H1 (cell line): ENCODE data around the gene TEX38. TPM values are rescaled to one million over a fixed set of nuclear protein-coding genes. Genes with fewer than 3 reads are reported as not detected.

Experiments used
- CTCF ChIA-PET: fragments of 300-600 bp; sonication (Branson Sonifier 250); formaldehyde crosslinking; loops from one replicate; lab custom pipeline; 2021; ENCODE audit not compliant: partially characterized antibody; lab: Charles Lee
- POLR2A ChIA-PET: fragments of 300-600 bp; sonication (Branson Sonifier 250); formaldehyde crosslinking; loops from one replicate; lab custom pipeline; 2021; ENCODE audit warnings: inconsistent platforms; ENCODE audit not compliant: partially characterized antibody; lab: Charles Lee
- DNase-seq, 2 experiments: peaks; one replicate each; pipeline versions ENCODE4 v3.0.0 to v3.0.0-alpha.2; 2010 to 2022; ENCODE audit warnings: low spot score in 2 of 2, low read depth in 1 of 2, mixed read lengths in 1 of 2
- FAIRE-seq: peaks from 2 replicates; lab custom pipeline; 2011; peaks lifted over from hg19 to GRCh38; lab: Jason Lieb, UNC
- H2AFZ ChIP-seq: 2 replicates; pipeline ENCODE4 v1.8.1; 2012; ENCODE audit warnings: low read length, inconsistent platforms
- H2AK5ac ChIP-seq: 2 replicates; pipeline ENCODE4 v1.6.1; 2013; ENCODE audit warnings: low read depth, low read length
- H2BK120ac ChIP-seq: replicated peaks from 2 replicates; pipeline ENCODE3; 2013; ENCODE audit warnings: low read depth, low read length, inconsistent platforms
- H2BK12ac ChIP-seq: 2 replicates; pipeline ENCODE4 v1.6.1; 2013; ENCODE audit warnings: low read depth, low read length
- H2BK15ac ChIP-seq: 2 replicates; pipeline ENCODE4 v1.6.1; 2013; ENCODE audit warnings: low read length
- H2BK20ac ChIP-seq: 2 replicates; pipeline ENCODE4 v1.6.1; 2013; ENCODE audit warnings: low read length
- H2BK5ac ChIP-seq: 2 replicates; pipeline ENCODE4 v1.6.1; 2013; ENCODE audit warnings: low read depth, low read length
- H3K14ac ChIP-seq: 2 replicates; pipeline ENCODE4 v1.6.1; 2013; ENCODE audit warnings: inconsistent platforms; ENCODE audit not compliant: insufficient read length
- H3K18ac ChIP-seq: 2 replicates; pipeline ENCODE4 v1.6.1; 2013; ENCODE audit warnings: low read length; ENCODE audit errors: extremely low read depth
- H3K23ac ChIP-seq: 2 replicates; pipeline ENCODE4 v1.6.1; 2013; ENCODE audit warnings: inconsistent platforms; ENCODE audit not compliant: insufficient read length
- H3K23me2 ChIP-seq: 2 replicates; pipeline ENCODE4 v1.6.1; 2013; ENCODE audit warnings: low read depth, low read length
- H3K27ac ChIP-seq: 2 replicates; pipeline ENCODE4 v1.6.1; 2011; ENCODE audit warnings: low read depth, low read length, inconsistent platforms
- H3K27me3 ChIP-seq, 4 experiments: replicated peaks in 1 of 4; 1 replicate in 1 of 4; 2 replicates in 3 of 4; pipeline versions ENCODE4 v1.6.1 to v1.8.1; 2011 to 2013; ENCODE audit warnings: low read length in 3 of 4, mild to moderate bottlenecking in 3 of 4, inconsistent platforms in 2 of 4, mixed read lengths in 2 of 4, moderate library complexity in 1 of 4; ENCODE audit not compliant: control insufficient read depth in 3 of 4, insufficient read depth in 3 of 4; ENCODE audit errors: extremely low read depth in 1 of 4
- H3K36me3 ChIP-seq, 4 experiments: 2 replicates each; pipeline versions ENCODE4 v1.6.1 to v1.8.1; 2011 to 2013; ENCODE audit warnings: mild to moderate bottlenecking in 4 of 4, low read length in 3 of 4, moderate library complexity in 2 of 4, control low read depth in 1 of 4, inconsistent platforms in 1 of 4; ENCODE audit not compliant: insufficient read depth in 4 of 4, control insufficient read depth in 2 of 4
- H3K4ac ChIP-seq: replicated peaks from 2 replicates; pipeline ENCODE3; 2013; ENCODE audit warnings: low read length, low read depth, mixed read lengths, inconsistent platforms; ENCODE audit not compliant: insufficient read length
- H3K4me1 ChIP-seq, 4 experiments: replicated peaks in 1 of 4; 1 replicate in 1 of 4; 2 replicates in 3 of 4; pipeline versions ENCODE4 v1.6.1 to v1.8.1; 2011 to 2013; ENCODE audit warnings: low read length in 3 of 4, inconsistent platforms in 2 of 4, mixed read lengths in 1 of 4; ENCODE audit not compliant: insufficient read depth in 4 of 4, control insufficient read depth in 3 of 4
- H3K4me2 ChIP-seq, 2 experiments: 2 replicates each; pipeline versions ENCODE4 v1.6.1 to v1.8.1; 2011 to 2013; ENCODE audit warnings: low read depth in 2 of 2, low read length in 2 of 2, control low read depth in 1 of 2, inconsistent platforms in 1 of 2, mild to moderate bottlenecking in 1 of 2; ENCODE audit not compliant: insufficient read depth in 1 of 2
- H3K4me3 ChIP-seq, 4 experiments: fragments of 200-600, 300-600 bp in 1 of 4; sonication (generic), shearing (Covaris generic), sonication (Bioruptor Twin) in 1 of 4; 2 replicates each; pipeline versions ENCODE4 v1.5.1 to v1.8.1; 2011 to 2016; ENCODE audit warnings: low read length in 4 of 4, low read depth in 3 of 4, control low read depth in 2 of 4, inconsistent platforms in 2 of 4, mild to moderate bottlenecking in 2 of 4, mixed read lengths in 1 of 4, moderate library complexity in 1 of 4; ENCODE audit not compliant: insufficient read depth in 2 of 4; ENCODE audit errors: extremely low read depth in 1 of 4
- H3K56ac ChIP-seq: replicated peaks from 2 replicates; pipeline ENCODE3; 2013; ENCODE audit warnings: low read depth, mild to moderate bottlenecking, mixed read lengths, low read length, inconsistent platforms; ENCODE audit not compliant: insufficient read length
- H3K79me1 ChIP-seq: 2 replicates; pipeline ENCODE4 v1.6.1; 2013; ENCODE audit warnings: low read depth, low read length, control low read depth
- H3K79me2 ChIP-seq, 2 experiments: 2 replicates each; pipeline versions ENCODE4 v1.6.1 to v1.8.1; 2012 to 2013; ENCODE audit warnings: low read length in 2 of 2, mild to moderate bottlenecking in 2 of 2, inconsistent platforms in 1 of 2; ENCODE audit not compliant: insufficient read depth in 2 of 2, control insufficient read depth in 1 of 2
- H3K9ac ChIP-seq, 4 experiments: replicated peaks in 1 of 4; 1 replicate in 1 of 4; 2 replicates in 3 of 4; pipeline versions ENCODE4 v1.6.1 to v1.8.1; 2011 to 2013; ENCODE audit warnings: low read depth in 3 of 4, low read length in 3 of 4, control low read depth in 2 of 4, mild to moderate bottlenecking in 2 of 4, moderate library complexity in 2 of 4, inconsistent platforms in 1 of 4; ENCODE audit errors: extremely low read depth in 1 of 4
- H3K9me3 ChIP-seq, 2 experiments: 2 replicates each; pipeline versions ENCODE4 v1.6.1 to v1.8.1; 2012 to 2013; ENCODE audit warnings: mild to moderate bottlenecking in 2 of 2, moderate library complexity in 2 of 2, control low read depth in 1 of 2, inconsistent platforms in 1 of 2, low read depth in 1 of 2, low read length in 1 of 2, mixed read lengths in 1 of 2; ENCODE audit not compliant: insufficient read depth in 2 of 2
- H4K20me1 ChIP-seq, 2 experiments: replicated peaks in 1 of 2; 2 replicates each; pipeline versions ENCODE3 to v1.8.1; 2011 to 2013; ENCODE audit warnings: inconsistent platforms in 2 of 2, low read length in 2 of 2, mild to moderate bottlenecking in 1 of 2; ENCODE audit not compliant: insufficient read depth in 2 of 2, control insufficient read depth in 1 of 2
- H4K5ac ChIP-seq: 2 replicates; pipeline ENCODE4 v1.6.1; 2013; ENCODE audit warnings: low read length, low read depth, mixed read lengths, inconsistent platforms; ENCODE audit not compliant: insufficient read length
- H4K8ac ChIP-seq: 2 replicates; pipeline ENCODE4 v1.8.0; 2013; ENCODE audit warnings: mild to moderate bottlenecking, moderate library complexity, low read length, inconsistent platforms; ENCODE audit not compliant: insufficient read depth; ENCODE audit errors: extremely low read depth
- H4K91ac ChIP-seq: replicated peaks from 2 replicates; pipeline ENCODE3; 2013; ENCODE audit warnings: low read length, mixed read lengths, inconsistent platforms; ENCODE audit not compliant: insufficient read length
- ATF2 ChIP-seq: IDR thresholded peaks from 2 replicates; pipeline ENCODE4 v1.6.1; 2012; ENCODE audit warnings: low read length, inconsistent platforms
- ATF3 ChIP-seq: IDR thresholded peaks from 2 replicates; pipeline ENCODE4 v1.6.1; 2011; ENCODE audit warnings: low read depth, mild to moderate bottlenecking, low read length; ENCODE audit not compliant: insufficient read depth
- CEBPB ChIP-seq: IDR thresholded peaks from 2 replicates; pipeline ENCODE4 v1.6.1; 2012; ENCODE audit warnings: low read depth, low read length
- CREB1 ChIP-seq: IDR thresholded peaks from 2 replicates; pipeline ENCODE4 v1.6.1; 2012; ENCODE audit warnings: inconsistent platforms
- EGR1 ChIP-seq: IDR thresholded peaks from 2 replicates; pipeline ENCODE4 v1.6.1; 2011; ENCODE audit warnings: low read depth, low read length, borderline replicate concordance
- EP300 ChIP-seq, 2 experiments: IDR thresholded peaks; 1 replicate in 1 of 2; 2 replicates in 1 of 2; pipeline ENCODE4 v1.6.1; 2011 to 2012; ENCODE audit warnings: low read depth in 2 of 2, low read length in 2 of 2, mild to moderate bottlenecking in 2 of 2, borderline replicate concordance in 1 of 2, inconsistent platforms in 1 of 2, moderate library complexity in 1 of 2
- EZH2 ChIP-seq: fragments of 200-600 bp; sonication (generic); IDR thresholded peaks from 2 replicates; pipeline ENCODE4 v1.7.1; 2012; ENCODE audit warnings: low read depth, mild to moderate bottlenecking, moderate library complexity, low read length, inconsistent platforms; ENCODE audit not compliant: severe bottlenecking
- KDM1A ChIP-seq: fragments of 200-600, 300-600 bp; sonication (generic); IDR thresholded peaks from 2 replicates; pipeline ENCODE4 v1.7.1; 2016; ENCODE audit warnings: mild to moderate bottlenecking, low read length, borderline replicate concordance
- MAFK ChIP-seq: IDR thresholded peaks from 2 replicates; pipeline ENCODE4 v1.6.1; 2012; ENCODE audit warnings: low read depth, mild to moderate bottlenecking, improper control_type of control experiment, low read length
- SAP30 ChIP-seq: fragments of 300-600 bp; sonication (generic); IDR thresholded peaks from 2 replicates; pipeline ENCODE4 v1.7.1; 2012; ENCODE audit warnings: low read length, moderate library complexity, mild to moderate bottlenecking, inconsistent platforms; ENCODE audit not compliant: insufficient read depth, insufficient replicate concordance
- SUZ12 ChIP-seq: fragments of 200-600 bp; sonication (generic); IDR thresholded peaks from 2 replicates; pipeline ENCODE4 v1.6.1; 2012; ENCODE audit warnings: mild to moderate bottlenecking, inconsistent platforms, low read length, moderate library complexity, mixed read lengths
- WGBS, 2 experiments: shearing (Covaris generic) in 1 of 2; methylation state at CpG; one replicate each; pipeline versions ENCODE4 v1.1.6 to v1.1.7; 2013 to 2015; ENCODE audit warnings: low lambda C conversion rate in 2 of 2, mixed read lengths in 2 of 2, inconsistent platforms in 1 of 2, low coverage in 1 of 2, missing lambda C conversion rate in 1 of 2; ENCODE audit not compliant: insufficient replicate concordance in 2 of 2, insufficient coverage in 1 of 2, insufficient read length in 1 of 2; ENCODE audit errors: extremely low coverage in 1 of 2, missing lambda C conversion rate in 1 of 2; 5-methylcytosine and 5-hydroxymethylcytosine counted together
- polyA plus RNA-seq, 7 experiments: library from polyadenylated mRNA; depleted of rRNA in 3 of 7; stranded (reverse) in 5 of 7; unstranded in 2 of 7; fragments of >200 nt in 5 of 7; fragments of 200-250 nt in 2 of 7; gene quantifications; 1 replicate in 5 of 7; 2 replicates in 1 of 7; 4 replicates in 1 of 7; pipeline versions ENCODE4 v1.2.1 to v1.2.3, GENCODE V29; 2011 to 2013; ENCODE audit warnings: missing spikeins in 2 of 7, mixed read lengths in 2 of 7
- total RNA-seq: library from RNA; stranded (reverse); fragmentation: NEBNext Ultra II Directional; extraction: Animal tissue kit (Norgen Biotek cat#: 25700); gene quantifications from 2 replicates; pipeline ENCODE4 v1.2.1, GENCODE V29; 2021

Gene TEX38
- total and polyA plus RNA-seq, 2 of the 8 experiments (the other 6 are each of a cell fraction or from before 2014, with no cell fraction given), result 0.33 TPM; not detected in 1

GRCh38 chr1:46650491-46650890 lies 21.2 kb upstream of the TEX38 start:
- Histone ChIP-seq H3K9me3 (no peaks in the 10 kb centered on the region), H2BK15ac (no peak overlapping the region), H4K91ac (no peak overlapping the region), H4K20me1 (no peaks in the 10 kb centered on the region), H3K23ac (no peak overlapping the region), H2AK5ac (no peak overlapping the region), H4K5ac (no peak overlapping the region), H2AFZ (no peak overlapping the region), H3K79me1 (no peaks in the 10 kb centered on the region), H3K79me2 (no peaks in the 10 kb centered on the region), H3K27me3 (no peaks in the 10 kb centered on the region), H3K23me2 (no peaks in the 10 kb centered on the region), H3K4me1 (no peaks in the 10 kb centered on the region), H3K14ac (no peak overlapping the region), H2BK12ac (no peak overlapping the region), H3K9ac (no peak overlapping the region)
- no peak for FAIRE-seq
- no peak for TF ChIP-seq ATF2
- no peak for TF ChIP-seq EGR1
- TF ChIP-seq EP300 (IDR thresholded peaks at IDR 0.05; ENCODE audit: borderline replicate concordance in 1 of 2, low read depth in 2 of 2, low read length in 2 of 2), result no peak
- no peak for TF ChIP-seq KDM1A
- TF ChIP-seq SUZ12, result no peak
- no peak for TF ChIP-seq EZH2
- TF ChIP-seq SAP30, result no peak
- TF ChIP-seq CEBPB, result no peak
- TF ChIP-seq MAFK, result no peak
- no peak for TF ChIP-seq CREB1
- no peak for TF ChIP-seq ATF3
- TF ChIP-seq, all 59 proteins: peak for 0
- 95% methylated on average over 3 of the region's 3 CpGs; no CpG with 5 or more reads in 1 of the 2 experiments for WGBS, 2 experiments
- Histone ChIP-seq H2BK120ac (no peak overlapping the region), H3K4me3 (no peak overlapping the region), H2BK20ac (no peak overlapping the region), H3K4me2 (no peak overlapping the region), H3K4ac (no peak overlapping the region), H2BK5ac (no peak overlapping the region), H3K18ac (no peak overlapping the region), H3K36me3 (peaks cover 0 to 44% (median 14%) of the 10 kb centered on the region in 4 experiments; a peak in 6 of 8 replicates), H3K27ac (no peak overlapping the region), H3K56ac (no peak overlapping the region), H4K8ac (no peak overlapping the region)
- ChIA-PET CTCF (interaction anchor here (1.0 kb wide), 1 partner anchor 17 kb away, joined by 3 read pairs; the partner anchor contains the start of gene ATPAF1), POLR2A (interaction anchor here (1.0 to 1.1 kb wide), 2 partner anchors 8 to 51 kb away, joined by 3 to 4 read pairs; no protein-coding TSS in a partner anchor)
- DNase-seq, result no peak
